GM18505 (cell line): ENCODE measurements around the gene PCSK7.
"Not testable (repeated sequence)": the region's sequence is repeated elsewhere in the genome, so short reads cannot be mapped to it uniquely, and the experiment has no call there.

Source experiments
- ATAC-seq: cut with Tn5 transposase; IDR thresholded peaks from one replicate; pipeline ENCODE4 v1.9.1; 2021; ENCODE audit not compliant: unreplicated experiment
- POLR2A ChIP-seq: IDR thresholded peaks from 4 replicates; pipeline ENCODE4 v1.6.1; 2011; ENCODE audit warnings: borderline replicate concordance; ENCODE audit not compliant: insufficient read depth, insufficient read length; ENCODE audit errors: extremely low read depth

Gene PCSK7

GRCh38 chr11:117231842-117232091, at the start of gene PCSK7:
PCSK7 (minus strand) TSS chr11:117232073; CDS start chr11:117229844, 2,229 bp downstream.
- no peak for ATAC-seq
- TF ChIP-seq POLR2A = no peak

DNA sequence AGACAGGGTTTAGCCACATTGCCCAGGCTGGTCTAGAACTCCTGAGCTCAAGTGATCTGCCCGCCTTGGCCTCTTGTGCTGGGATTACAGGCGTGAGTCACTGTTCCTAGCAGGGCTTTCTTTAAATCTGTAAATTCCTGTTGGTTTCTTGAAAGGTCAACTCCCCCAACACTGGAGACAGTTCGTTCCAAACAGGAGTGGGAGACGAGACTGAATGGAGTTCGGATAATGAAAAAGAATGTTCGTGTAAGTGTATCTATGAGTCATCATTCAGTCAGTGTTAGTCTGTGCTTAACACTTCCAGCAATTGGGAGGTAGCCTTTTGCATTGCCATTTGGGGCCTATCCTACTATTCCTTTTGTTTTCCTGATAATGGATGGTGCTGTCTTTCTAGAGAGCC, 49.3 kb upstream of the PCSK7 start:
- TF ChIP-seq POLR2A = no peak
- ATAC-seq = no peak

DNA sequence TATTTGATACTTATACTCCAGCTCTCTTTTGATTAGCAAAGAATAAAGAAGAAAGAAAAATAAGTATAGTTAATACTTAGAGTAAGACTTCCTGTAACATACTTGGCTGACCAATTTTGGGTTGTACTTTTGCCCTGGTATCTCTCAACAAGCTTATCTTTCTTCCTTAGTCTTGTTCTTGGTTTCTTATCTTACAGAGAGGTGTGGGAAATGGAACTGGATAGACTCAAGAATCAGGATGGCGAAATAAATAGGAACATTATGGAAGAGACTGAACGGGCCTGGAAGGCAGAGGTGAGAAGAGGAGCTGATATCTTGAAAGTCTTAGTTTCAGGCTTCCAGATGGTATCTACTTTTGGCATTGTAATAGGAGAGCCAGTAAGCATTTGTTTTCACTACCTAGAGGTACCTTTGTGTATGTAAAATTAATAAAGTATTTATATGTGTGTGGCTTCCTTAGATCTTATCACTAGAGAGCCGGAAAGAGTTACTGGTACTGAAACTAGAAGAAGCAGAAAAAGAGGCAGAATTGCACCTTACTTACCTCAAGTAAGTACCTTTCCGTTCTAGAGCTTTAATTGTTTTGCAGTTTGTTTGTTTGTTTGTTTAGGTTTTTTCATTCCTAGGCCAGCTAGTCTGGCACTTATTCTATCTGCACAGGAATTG, 48.0 kb upstream of the PCSK7 start:
- no peak for ATAC-seq
- TF ChIP-seq POLR2A = no peak

GRCh38 chr11:117278347-117278746, 46.5 kb upstream of the PCSK7 start:
- ATAC-seq = no peak
- no peak for TF ChIP-seq POLR2A

DNA sequence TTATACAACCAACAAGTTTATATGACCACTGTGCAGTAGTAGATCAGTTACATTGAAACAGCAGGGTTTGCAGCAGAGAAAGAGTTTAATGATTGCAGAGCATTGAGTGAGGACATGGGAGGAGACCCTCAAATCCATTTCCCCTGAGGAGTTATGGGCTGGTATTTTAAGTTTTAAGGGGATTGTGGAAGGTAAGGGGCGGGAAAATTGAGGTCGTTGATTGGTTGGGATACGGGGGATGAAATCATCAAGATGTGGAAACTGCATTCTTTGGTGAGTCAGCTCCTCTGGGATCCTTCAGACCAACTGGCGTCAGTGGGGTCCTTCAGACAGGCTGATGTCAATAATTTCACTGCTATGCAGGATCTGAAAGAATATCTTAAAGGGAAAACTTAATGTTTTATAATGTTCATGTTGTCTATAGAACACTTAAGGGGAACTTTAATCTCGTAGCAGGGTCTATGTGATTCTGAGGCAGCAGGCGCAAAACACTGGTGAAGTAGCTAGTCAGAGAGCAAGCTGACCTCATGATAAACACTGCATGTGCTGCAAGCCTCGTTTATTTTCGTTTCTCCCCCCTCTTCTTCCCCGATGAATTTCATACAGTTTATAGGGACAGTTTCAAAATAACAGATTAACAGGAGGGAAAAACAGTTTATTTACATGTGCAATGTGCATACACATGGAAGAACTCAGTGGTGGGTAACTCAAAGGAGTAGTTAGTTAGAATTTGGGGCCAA, 41.8 kb upstream of the PCSK7 start:
- ATAC-seq = no peak
- TF ChIP-seq POLR2A = no peak

DNA sequence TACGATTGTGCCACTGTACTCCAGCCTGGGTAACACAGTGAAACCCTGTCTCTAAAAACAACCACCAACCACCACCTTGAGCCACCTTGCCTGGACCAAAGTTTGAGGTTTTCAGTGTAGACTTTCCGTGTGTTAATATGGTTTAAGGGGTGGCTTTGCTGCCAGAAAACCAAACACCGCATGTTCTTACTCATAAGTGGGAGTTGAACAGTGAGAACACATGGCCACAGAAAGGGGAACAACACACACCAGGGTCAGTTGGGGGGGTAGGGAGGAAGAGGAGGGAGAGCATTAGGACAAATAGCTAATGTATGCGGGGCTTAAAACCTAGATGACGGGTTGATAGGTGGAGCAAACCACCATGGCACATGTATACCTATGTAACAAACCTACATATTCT, 40.3 kb upstream of the PCSK7 start:
- ATAC-seq = not testable (repeated sequence)

DNA sequence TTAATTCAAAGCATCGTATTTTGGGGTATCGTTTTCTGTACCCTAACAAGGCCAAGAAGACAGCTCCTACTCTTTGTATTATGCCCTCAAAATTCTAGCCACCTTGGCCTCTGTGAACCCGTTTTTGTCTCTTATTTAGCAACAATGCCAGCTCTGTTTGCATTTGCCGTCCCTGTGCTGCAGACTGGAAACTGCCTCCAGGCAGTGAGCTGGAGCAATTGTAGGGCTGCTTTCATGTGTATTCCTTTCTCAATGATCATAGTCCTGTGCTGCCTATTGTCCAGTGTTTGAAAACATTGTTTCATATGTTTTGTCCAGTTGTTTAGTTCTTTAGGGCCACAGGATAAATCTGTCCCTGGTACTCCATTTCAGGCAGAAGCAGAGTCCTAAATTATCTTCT, 39.3 kb upstream of the PCSK7 start:
- ATAC-seq = no peak
- no peak for TF ChIP-seq POLR2A

GRCh38 chr11:117269856-117270255, 38.0 kb upstream of the PCSK7 start:
- ATAC-seq = no peak
- TF ChIP-seq POLR2A = no peak

DNA sequence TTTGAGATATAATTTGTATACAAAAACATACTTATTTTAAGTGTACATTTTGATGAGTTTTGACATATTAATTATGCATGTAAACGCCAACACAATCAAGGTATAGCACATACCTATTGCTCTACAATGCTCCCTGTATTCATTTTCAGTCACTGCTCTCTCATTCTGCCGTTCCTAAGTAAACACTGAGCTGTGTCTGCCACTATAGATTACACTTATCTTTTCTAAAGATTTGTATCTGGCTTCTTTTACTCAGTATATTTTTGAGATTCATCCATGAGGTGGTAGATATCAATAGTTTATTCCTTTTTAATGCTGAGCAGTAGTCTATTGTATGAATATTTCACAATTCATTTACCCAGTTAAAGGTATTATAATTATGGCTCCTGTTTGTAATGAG, 33.9 kb upstream of the PCSK7 start:
- ATAC-seq = no peak
- no peak for TF ChIP-seq POLR2A

- ATAC-seq = not testable (repeated sequence)
These were observed 32.9 kb upstream of the PCSK7 start for GRCh38 chr11:117264624-117265323.

GRCh38 chr11:117259417-117259816, 27.5 kb upstream of the PCSK7 start:
- TF ChIP-seq POLR2A = no peak
- ATAC-seq = no peak

DNA sequence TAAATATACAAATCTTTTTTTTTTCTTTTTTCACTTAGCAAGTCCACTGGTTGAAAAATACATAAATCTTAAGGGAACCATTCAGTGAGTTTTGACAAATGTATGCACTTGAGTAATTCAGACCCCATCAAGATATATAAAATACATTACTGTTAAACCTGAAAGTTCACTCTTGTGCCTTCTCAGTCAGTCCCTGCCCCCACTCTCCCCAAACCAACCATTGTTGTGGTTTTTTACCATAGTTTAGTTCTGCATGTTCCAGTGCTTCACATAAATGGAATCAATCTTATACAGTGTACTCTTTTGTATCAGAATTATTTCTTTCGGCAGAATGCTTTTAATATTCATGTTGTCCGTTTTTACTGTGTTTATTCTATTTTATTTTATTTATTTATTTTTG, 26.7 kb upstream of the PCSK7 start:
- no peak for ATAC-seq
- TF ChIP-seq POLR2A = no peak

GRCh38 chr11:117256573-117256972, 24.7 kb upstream of the PCSK7 start:
- no peak for ATAC-seq
- TF ChIP-seq POLR2A = no peak

GRCh38 chr11:117255966-117256365, 24.1 kb upstream of the PCSK7 start:
- ATAC-seq = no peak
- no peak for TF ChIP-seq POLR2A
